A549 (cell line): ENCODE data around the gene ZNF560. TPM values are rescaled to one million over a fixed set of nuclear protein-coding genes. Genes with fewer than 3 reads are reported as not detected.

Experiments
- ATAC-seq, 2 experiments: fragments of 200-7000 bp in 1 of 2; fragments of >200 bp in 1 of 2; cut with Nextera tagmentation in 1 of 2; cut with Tn5 transposase in 1 of 2; 3 replicates each; pipeline versions ENCODE4 v1.8.0 to v1.9.1; 2018 to 2020; ENCODE audit warnings: mild to moderate bottlenecking in 1 of 2, moderate library complexity in 1 of 2
- CTCF ChIA-PET: fragments of 300-600 bp; sonication (Branson Sonifier 250); formaldehyde crosslinking; extraction: SDS; loops from one replicate; lab custom pipeline; 2021; ENCODE audit warnings: antibody characterized with exemption, inconsistent platforms; lab: Yijun Ruan, JAX
- POLR2A ChIA-PET: fragments of 350-600 bp; formaldehyde crosslinking; extraction: SDS; loops from one replicate; lab custom pipeline; 2021; ENCODE audit warnings: antibody characterized with exemption, inconsistent platforms; lab: Yijun Ruan, JAX
- DNase-seq, 2 experiments: peaks; one replicate each; pipeline versions ENCODE4 v3.0.0 to v3.0.0-alpha.2; 2011 to 2016; ENCODE audit warnings: low read depth in 1 of 2, low spot score in 1 of 2
- FAIRE-seq: peaks from 2 replicates; lab custom pipeline; 2011; peaks lifted over from hg19 to GRCh38; lab: Jason Lieb, UNC
- H3K27ac ChIP-seq, 2 experiments: fragments of >200 bp; sonication (Bioruptor Twin); formaldehyde crosslinking; 3 replicates each; pipeline ENCODE4 v1.5.1; 2016 to 2017
- H3K4me1 ChIP-seq: fragments of >200 bp; sonication (Bioruptor Twin); formaldehyde crosslinking; 3 replicates; pipeline ENCODE4 v1.6.1; 2016
- H3K4me2 ChIP-seq: fragments of >200 bp; sonication (Bioruptor Twin); formaldehyde crosslinking; 3 replicates; pipeline ENCODE4 v1.6.1; 2016
- H3K4me3 ChIP-seq: fragments of >200 bp; sonication (Bioruptor Twin); formaldehyde crosslinking; 3 replicates; pipeline ENCODE4 v1.5.1; 2016
- H3K9me3 ChIP-seq: fragments of >200 bp; sonication (Bioruptor Twin); formaldehyde crosslinking; 3 replicates; pipeline ENCODE4 v1.6.1; 2016
- CBX2 ChIP-seq: fragments of 200-600 bp; sonication (generic); IDR thresholded peaks from 2 replicates; pipeline ENCODE4 v1.6.1; 2016; ENCODE audit warnings: low read depth, mild to moderate bottlenecking, borderline replicate concordance
- CEBPB ChIP-seq, 2 experiments: fragments of >200 bp in 1 of 2; sonication (Bioruptor Twin) in 1 of 2; formaldehyde crosslinking in 1 of 2; IDR thresholded peaks; 2 replicates each; pipeline ENCODE4 v1.6.1; 2012 to 2016
- CTCF ChIP-seq: fragments of >200 bp; sonication (Bioruptor Twin); formaldehyde crosslinking; IDR thresholded peaks from 3 replicates; pipeline ENCODE4 v1.5.1; 2016
- ELK1 ChIP-seq: fragments of 150-350 bp; IDR thresholded peaks from 2 replicates; pipeline ENCODE4 v1.6.1; 2014; ENCODE audit warnings: low read depth, mild to moderate bottlenecking, low read length
- FOXS1 ChIP-seq: fragments of 250-450 bp; sonication (Bioruptor Pico); IDR thresholded peaks from 2 replicates; pipeline ENCODE4 v1.5.0; 2020; ENCODE audit warnings: mild to moderate bottlenecking, moderate library complexity
- GATA3 ChIP-seq: IDR thresholded peaks from 2 replicates; pipeline ENCODE4 v1.6.1; 2012; ENCODE audit warnings: borderline replicate concordance
- HES2 ChIP-seq: fragments of >200 bp; sonication (Bioruptor Twin); formaldehyde crosslinking; IDR thresholded peaks from 2 replicates; pipeline ENCODE4 v1.6.1; 2016
- HMGXB4 ChIP-seq: fragments of 250-450 bp; sonication (Bioruptor Pico); IDR thresholded peaks from 2 replicates; pipeline ENCODE4 v1.5.0; 2021; ENCODE audit warnings: mild to moderate bottlenecking, moderate library complexity, borderline replicate concordance
- HOXB13 ChIP-seq: fragments of 250-450 bp; sonication (Bioruptor Pico); IDR thresholded peaks from 2 replicates; pipeline ENCODE4 v1.5.0; 2020; ENCODE audit warnings: low read depth, mild to moderate bottlenecking, moderate library complexity
- JUN ChIP-seq, 2 experiments: fragments of >200 bp; sonication (Bioruptor Twin); formaldehyde crosslinking; IDR thresholded peaks; 2 replicates in 1 of 2; 3 replicates in 1 of 2; pipeline ENCODE4 v1.6.1; 2016 to 2017
- MAFK ChIP-seq: fragments of 450-650 bp; IDR thresholded peaks from 2 replicates; pipeline ENCODE4 v1.6.1; 2014; ENCODE audit not compliant: partially characterized antibody
- RAD21 ChIP-seq, 2 experiments: fragments of >200 bp in 1 of 2; sonication (Bioruptor Twin) in 1 of 2; formaldehyde crosslinking in 1 of 2; IDR thresholded peaks in 1 of 2; conservative IDR thresholded peaks in 1 of 2; 2 replicates in 1 of 2; 3 replicates in 1 of 2; pipeline ENCODE4 v1.6.1; 2012 to 2018; ENCODE audit warnings: inconsistent platforms in 1 of 2
- RCOR1 ChIP-seq: fragments of 150-350 bp; IDR thresholded peaks from 2 replicates; pipeline ENCODE4 v1.6.1; 2014; ENCODE audit warnings: antibody characterized with exemption, low read length, low read depth
- TFCP2L1 ChIP-seq: fragments of 250-450 bp; sonication (Bioruptor Pico); IDR thresholded peaks from 2 replicates; pipeline ENCODE4 v1.5.0; 2021; ENCODE audit warnings: mild to moderate bottlenecking
- TP53 ChIP-seq: fragments of 250-450 bp; sonication (Bioruptor Pico); IDR thresholded peaks from 2 replicates; pipeline ENCODE4 v1.5.0; 2021; ENCODE audit warnings: mild to moderate bottlenecking, moderate library complexity
- ZC3H11A ChIP-seq: fragments of 450-650 bp; IDR thresholded peaks from 2 replicates; pipeline ENCODE4 v1.6.1; 2014; ENCODE audit warnings: antibody characterized with exemption, mild to moderate bottlenecking
- WGBS: methylation state at CpG from one replicate; pipeline ENCODE4 v1.1.6; 2017; ENCODE audit errors: missing lambda C conversion rate; 5-methylcytosine and 5-hydroxymethylcytosine counted together
- polyA plus RNA-seq, 4 experiments: library from polyadenylated mRNA; depleted of rRNA in 3 of 4; stranded (reverse); fragments of >200 nt; fragmentation: RNase III in 1 of 4; extraction: RNeasy Plus Mini Kit Qiagen cat#74134 plus additional on column Dnase treatment in 1 of 4; gene quantifications; 2 replicates in 3 of 4; 3 replicates in 1 of 4; pipeline ENCODE4 v1.2.3, GENCODE V29; 2011 to 2017
- TF ChIP-seq, protein P1 (sequence below): fragments of 450-650 bp; IDR thresholded peaks from 2 replicates; pipeline ENCODE4 v1.6.1; 2014; ENCODE audit warnings: antibody characterized with exemption

ZNF560 gene
- polyA plus RNA-seq, 2 of the 4 experiments (the other 2 are of a cell fraction): not detected

GRCh38 chr19:9485140-9485539, 13.3 kb downstream of the ZNF560 start:
- DNase-seq: no peak
- Histone ChIP-seq H3K9me3 (no peaks in the 10 kb centered on the region; the same call in 2 of the 3 replicates), H3K4me2 (no peak overlapping the region), H3K27ac (no peak overlapping the region), H3K4me1 (no peaks in the 10 kb centered on the region), H3K4me3 (no peak overlapping the region)
- no peak for FAIRE-seq
- TF ChIP-seq RAD21 (conservative IDR thresholded peaks at IDR 0.05 in 1 of 2, IDR thresholded peaks at IDR 0.05 in 1 of 2) (no peak), FOXS1 (CRISPR knock-in tag) (no peak), CBX2 (no peak), HES2 (no peak), MAFK (no peak), TP53 (CRISPR knock-in tag) (no peak), JUN (IDR thresholded peaks at IDR 0.05) (no peak)
- POLR2A ChIA-PET: no interaction called here
- ATAC-seq: no peak
- CTCF ChIA-PET: no interaction called here
- WGBS: 33% methylated on average over 2 of the region's 2 CpGs

GRCh38 chr19:9474975-9475374, 23.4 kb downstream of the ZNF560 start:
- FAIRE-seq (no peak), ATAC-seq (no peak), DNase-seq (no peak)
- CTCF ChIA-PET: no interaction called here
- no peak overlapping the region for H3K27ac ChIP-seq
- no peak overlapping the region for H3K4me3 ChIP-seq
- H3K4me2 ChIP-seq: no peak overlapping the region
- POLR2A ChIA-PET: no interaction called here
- H3K4me1 ChIP-seq: no peaks in the 10 kb centered on the region
- H3K9me3 ChIP-seq: peaks cover 3% of the 10 kb centered on the region; the same call in 1 of the 3 replicates
- no peak for TF ChIP-seq JUN (IDR thresholded peaks at IDR 0.05)
- TF ChIP-seq, protein P1, sequence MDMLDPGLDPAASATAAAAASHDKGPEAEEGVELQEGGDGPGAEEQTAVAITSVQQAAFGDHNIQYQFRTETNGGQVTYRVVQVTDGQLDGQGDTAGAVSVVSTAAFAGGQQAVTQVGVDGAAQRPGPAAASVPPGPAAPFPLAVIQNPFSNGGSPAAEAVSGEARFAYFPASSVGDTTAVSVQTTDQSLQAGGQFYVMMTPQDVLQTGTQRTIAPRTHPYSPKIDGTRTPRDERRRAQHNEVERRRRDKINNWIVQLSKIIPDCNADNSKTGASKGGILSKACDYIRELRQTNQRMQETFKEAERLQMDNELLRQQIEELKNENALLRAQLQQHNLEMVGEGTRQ: no peak

DNA sequence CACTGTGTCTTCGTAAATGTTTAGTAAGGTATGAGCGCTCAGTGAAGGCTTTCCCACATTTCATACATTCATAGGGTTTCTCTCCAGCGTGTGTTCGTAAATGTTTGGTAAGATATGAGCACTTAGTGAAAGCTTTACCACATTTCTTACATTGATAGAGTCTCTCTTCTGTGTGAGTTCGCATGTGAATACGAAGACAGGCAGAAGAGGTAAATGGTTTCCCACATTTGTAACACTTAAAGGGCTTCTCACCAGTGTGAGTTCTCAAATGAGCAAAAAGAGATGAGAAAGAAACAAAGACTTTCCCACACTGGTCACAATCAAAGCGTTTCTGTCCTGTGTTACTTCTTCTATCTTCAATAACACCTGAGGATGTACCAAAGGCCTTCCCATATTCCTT, 31.3 kb downstream of the ZNF560 start:
- FAIRE-seq: no peak
- DNase-seq: no peak
- H3K4me1 ChIP-seq: no peaks in the 10 kb centered on the region
- H3K4me3 ChIP-seq: no peak overlapping the region
- CTCF ChIA-PET: no interaction called here
- H3K9me3 ChIP-seq: peaks cover 27% of the 10 kb centered on the region
- no peak overlapping the region for H3K4me2 ChIP-seq
- ATAC-seq: no peak
- TF ChIP-seq JUN (IDR thresholded peaks at IDR 0.05) (no peak), HOXB13 (CRISPR knock-in tag) (no peak), GATA3 (no peak), CEBPB (IDR thresholded peaks at IDR 0.05) (no peak), RCOR1 (no peak), TFCP2L1 (no peak), ZC3H11A (no peak), ELK1 (no peak), HMGXB4 (no peak), CBX2 (no peak), CTCF (no peak)
- POLR2A ChIA-PET: no interaction called here
- 11% methylated on average over 7 of the region's 7 CpGs for WGBS
- H3K27ac ChIP-seq: no peak overlapping the region
